Activated CD8-positive, alpha-beta memory T cell treated with anti-CD3 and anti-CD28 coated beads for 4 hours (primary cell): Measurements from ENCODE around the gene NUDC.
"Not testable (repeated sequence)": the region's sequence is repeated elsewhere in the genome, so short reads cannot be mapped to it uniquely, and the experiment has no call there.

Experiments
- DNase-seq, 2 donors: peaks; one replicate each; pipeline ENCODE4 v3.0.0-alpha.2; 2020; ENCODE audit warnings: low read depth in 2 of 2

The NUDC gene

DNA sequence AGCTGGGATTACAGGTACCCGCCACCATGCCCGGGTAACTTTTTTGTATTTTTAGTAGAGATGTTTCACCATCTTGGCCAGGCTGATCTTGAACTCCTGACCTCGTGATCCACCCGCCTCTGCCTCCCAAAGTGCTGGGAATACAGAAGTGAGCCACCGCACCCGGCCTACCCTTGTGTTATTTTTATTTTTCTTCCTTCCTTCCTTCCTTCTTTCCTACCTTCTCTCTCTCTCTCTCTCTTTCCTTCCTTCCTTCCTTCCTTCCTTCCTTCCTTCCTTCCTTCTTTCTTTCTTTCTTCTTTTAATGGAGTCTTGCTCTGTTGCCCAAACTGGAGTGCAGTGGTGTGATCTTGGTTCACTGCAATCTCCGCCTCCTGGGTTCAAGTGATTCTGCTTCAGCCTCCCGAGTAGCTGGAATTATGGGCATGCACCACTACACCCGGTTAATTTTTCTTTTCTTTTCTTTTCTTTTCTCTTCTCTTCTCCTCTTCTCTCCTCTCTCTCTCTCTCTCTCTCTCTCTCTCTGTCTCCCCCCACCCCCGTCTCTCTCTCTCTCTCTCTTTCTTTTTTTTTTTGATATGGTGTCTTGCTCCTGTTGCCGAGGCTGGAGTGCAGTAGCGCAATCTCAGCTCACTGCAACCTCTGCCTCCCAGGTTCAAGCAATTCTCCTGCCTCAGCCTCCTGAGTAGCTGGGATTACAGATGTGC lies 68.0 kb downstream of the NUDC start:
- DNase-seq, result not testable (repeated sequence)

DNA sequence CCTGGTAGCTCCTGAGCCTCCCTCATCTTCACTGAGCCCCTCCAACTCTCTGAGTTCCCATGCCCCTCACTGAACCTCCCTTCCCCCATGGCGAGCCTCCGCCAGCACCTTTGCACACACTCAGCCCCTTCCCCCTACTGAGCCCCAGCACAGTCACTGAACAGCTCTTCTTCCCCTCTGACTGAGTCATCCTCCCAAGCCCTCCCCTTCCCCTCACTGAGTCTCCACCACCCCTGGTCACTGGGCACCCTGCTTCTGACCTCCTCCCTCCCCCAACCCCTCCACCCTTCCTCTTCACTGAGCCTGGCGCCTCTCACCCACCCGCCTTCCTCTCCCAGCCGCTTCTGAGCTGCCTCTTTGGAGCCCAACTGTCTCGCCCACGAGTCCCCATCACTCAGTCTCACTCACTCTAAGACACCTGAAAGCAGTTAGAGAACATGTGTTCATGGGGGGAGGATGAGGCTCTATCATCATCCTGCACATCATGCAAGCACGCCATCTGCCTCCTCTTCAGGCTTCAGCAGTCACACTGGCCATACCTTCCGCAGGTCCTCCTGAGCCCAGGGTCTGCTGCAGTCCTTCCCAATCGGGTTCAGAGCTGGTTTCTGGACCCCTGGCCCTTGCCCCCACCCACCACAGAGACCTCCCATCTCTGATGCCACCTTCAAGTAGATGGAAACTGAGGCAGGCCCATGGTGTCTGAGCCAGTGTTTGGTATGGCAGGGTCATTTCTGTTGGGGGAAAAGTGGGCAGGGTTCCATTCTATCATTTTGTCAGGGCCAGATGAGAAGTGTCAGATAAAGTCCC lies 70.0 kb downstream of the NUDC start:
- DNase-seq, result no peak

DNA sequence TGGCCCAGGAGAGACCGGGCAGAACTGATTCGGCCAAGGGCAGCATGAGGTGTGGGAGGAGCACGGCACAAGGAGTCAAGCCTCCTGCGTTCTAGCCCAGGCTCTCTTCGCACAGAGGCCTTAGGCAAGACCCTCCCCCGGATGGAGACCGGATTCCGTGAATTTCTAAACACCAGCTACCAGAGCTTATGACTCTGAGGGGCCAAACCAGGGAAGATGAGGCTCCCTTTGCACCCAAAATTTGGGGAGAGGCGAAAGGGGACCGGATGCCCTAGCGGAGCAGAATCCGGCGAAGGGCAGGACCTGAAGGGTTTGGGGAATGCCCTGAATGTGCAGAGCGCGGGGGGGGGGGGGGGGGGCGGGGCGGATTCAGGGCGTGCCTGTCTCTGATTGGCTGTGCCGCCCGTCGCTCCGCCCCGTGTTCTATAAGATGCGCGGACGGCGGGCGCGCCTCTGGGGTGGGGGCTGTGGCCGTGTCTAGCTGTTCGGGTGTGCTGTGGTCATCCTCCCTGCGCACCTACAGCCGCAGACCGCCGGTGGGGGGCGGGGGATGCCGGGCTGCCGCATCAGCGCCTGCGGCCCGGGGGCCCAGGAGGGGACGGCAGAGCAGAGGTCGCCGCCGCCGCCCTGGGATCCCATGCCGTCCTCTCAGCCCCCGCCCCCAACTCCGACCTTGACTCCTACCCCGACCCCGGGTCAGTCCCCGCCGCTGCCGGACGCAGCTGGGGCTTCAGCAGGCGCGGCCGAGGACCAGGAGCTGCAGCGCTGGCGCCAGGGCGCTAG lies 71.9 kb downstream of the NUDC start, which contains the start of gene TRNP1:
TSS of gene TRNP1 (plus strand) at position 456 of the 783 bp plus-strand sequence. CDS start at position 551, 95 bp downstream.
- peak; percentile 36 to 39 for DNase-seq

- DNase-seq, result no peak
These were observed 72.7 kb downstream of the NUDC start for GRCh38 chr1:26994020-26994786.

GRCh38 chr1:26994787-26995517 lies 73.4 kb downstream of the NUDC start:
- no peak for DNase-seq

DNA sequence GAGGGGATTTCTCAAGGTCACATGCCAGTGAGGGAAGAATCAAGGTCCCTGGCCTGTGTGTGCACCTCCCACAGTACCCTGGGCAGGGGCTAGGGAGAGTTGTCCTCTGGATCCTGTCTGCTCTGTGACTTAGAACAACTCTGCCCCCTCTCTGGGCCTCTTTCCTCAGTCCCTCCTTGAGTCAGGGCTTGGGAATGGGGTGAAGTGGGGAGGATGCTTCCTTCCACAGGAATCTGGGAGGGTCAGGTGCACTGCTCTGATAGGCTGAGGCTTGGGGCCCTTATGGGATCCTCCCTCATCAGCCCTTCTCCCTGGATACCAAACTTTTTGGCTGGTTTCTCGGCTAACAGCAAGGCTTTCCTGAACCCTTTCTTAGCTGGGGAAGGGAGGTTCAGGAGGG lies 74.5 kb downstream of the NUDC start:
- no peak for DNase-seq
